Stimulated activated CD8-positive, alpha-beta memory T cell treated with anti-CD3 and anti-CD28 coated beads, Interleukin-2, amount 100 ng/mL, for 1 hour (primary cell): ENCODE measurements around the gene SIAH1.
"Not testable (repeated sequence)": the region's sequence is repeated elsewhere in the genome, so short reads cannot be mapped to it uniquely, and the experiment has no call there.

Source experiments
- DNase-seq, 2 donors: peaks; one replicate each; pipeline ENCODE4 v3.0.0-alpha.2; 2020; ENCODE audit warnings: low read depth in 2 of 2

SIAH1 gene

GRCh38 chr16:48332978-48333377 lies 52.2 kb downstream of the SIAH1 start:
- DNase-seq = no peak

GRCh38 chr16:48330841-48331192 lies 54.4 kb downstream of the SIAH1 start:
- no peak for DNase-seq

- no peak for DNase-seq
Measured at GRCh38 chr16:48330189-48330840, 54.9 kb downstream of the SIAH1 start.

- DNase-seq = no peak
Measured at GRCh38 chr16:48329138-48329537, 56.1 kb downstream of the SIAH1 start.

GRCh38 chr16:48326915-48327314 lies 58.3 kb downstream of the SIAH1 start:
- DNase-seq = no peak

GRCh38 chr16:48323783-48324775 lies 61.1 kb downstream of the SIAH1 start:
- no peak for DNase-seq

GRCh38 chr16:48321317-48322036 lies 63.7 kb downstream of the SIAH1 start:
- no peak for DNase-seq

- DNase-seq = no peak
Measured at GRCh38 chr16:48318630-48319029, 66.6 kb downstream of the SIAH1 start.

- DNase-seq = no peak
Measured at GRCh38 chr16:48317614-48318315, 67.4 kb downstream of the SIAH1 start.

- DNase-seq = no peak
Measured at GRCh38 chr16:48317026-48317425, 68.2 kb downstream of the SIAH1 start.

- not testable (repeated sequence) for DNase-seq
Measured at GRCh38 chr16:48313905-48314304, 71.3 kb downstream of the SIAH1 start.

- DNase-seq = no peak
Measured at GRCh38 chr16:48310908-48311641, 74.1 kb downstream of the SIAH1 start.
